GM19395 (cell line): ENCODE measurements around the gene KLHL42.
"Not testable (repeated sequence)": the region's sequence is repeated elsewhere in the genome, so short reads cannot be mapped to it uniquely, and the experiment has no call there.

Experiments used
- ATAC-seq: cut with Tn5 transposase; IDR thresholded peaks from one replicate; pipeline ENCODE4 v1.9.1; 2021; ENCODE audit warnings: mild to moderate bottlenecking, moderate library complexity; ENCODE audit not compliant: unreplicated experiment

KLHL42 gene

DNA sequence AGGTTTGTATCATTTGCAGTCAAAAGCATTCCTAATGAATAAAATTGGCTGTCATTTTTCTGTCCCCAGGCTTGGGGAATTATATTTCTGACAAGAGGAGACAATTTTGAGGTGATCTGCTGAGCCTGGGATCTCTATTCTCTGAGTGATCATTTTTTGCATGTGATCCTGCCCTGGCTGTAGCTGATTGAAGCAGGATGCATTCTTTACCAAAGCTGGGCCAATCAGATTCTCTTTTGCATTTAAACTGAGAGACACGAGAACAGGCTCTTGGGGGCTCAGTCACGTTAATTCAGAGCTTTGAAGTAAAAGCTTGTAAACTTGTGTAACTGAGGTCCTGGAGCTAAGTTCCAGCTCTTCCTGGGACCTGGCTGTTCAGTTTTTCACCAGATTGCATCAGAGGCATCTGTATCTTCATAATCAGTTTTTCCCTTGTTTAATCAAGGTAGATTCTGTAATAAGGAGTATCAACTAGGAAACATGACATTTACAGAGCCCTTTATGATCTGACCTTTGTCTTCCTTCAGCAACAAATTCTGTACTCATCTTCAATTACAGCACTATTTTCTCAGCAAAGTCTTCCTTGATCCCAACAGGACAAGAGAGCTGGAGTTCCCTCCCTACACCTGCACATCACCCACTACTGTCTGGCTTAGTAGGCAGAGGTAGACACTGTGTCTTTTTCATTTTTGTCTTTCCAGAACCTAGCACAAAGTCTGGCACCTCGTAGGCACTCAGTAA lies 35.0 kb downstream of the KLHL42 start:
- ATAC-seq = no peak

DNA sequence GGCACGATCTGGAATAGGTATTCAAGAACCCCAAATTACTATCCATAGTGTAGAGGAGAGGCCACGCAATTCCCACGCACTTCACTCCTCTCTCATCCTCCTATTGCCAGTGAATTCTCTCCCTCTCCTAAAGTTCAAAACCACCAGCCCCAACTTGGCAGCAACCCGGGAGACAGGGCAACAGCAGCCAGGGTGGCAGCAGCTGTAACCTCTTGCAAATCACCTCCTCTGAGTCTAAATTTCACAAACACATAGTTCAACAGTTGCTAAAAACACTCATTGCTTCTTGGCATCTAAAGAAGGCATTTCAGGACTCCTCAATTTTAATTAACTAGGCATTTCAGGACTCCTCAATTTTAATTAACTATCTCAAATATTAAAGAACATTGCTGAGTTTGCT lies 37.7 kb downstream of the KLHL42 start:
- ATAC-seq = no peak

DNA sequence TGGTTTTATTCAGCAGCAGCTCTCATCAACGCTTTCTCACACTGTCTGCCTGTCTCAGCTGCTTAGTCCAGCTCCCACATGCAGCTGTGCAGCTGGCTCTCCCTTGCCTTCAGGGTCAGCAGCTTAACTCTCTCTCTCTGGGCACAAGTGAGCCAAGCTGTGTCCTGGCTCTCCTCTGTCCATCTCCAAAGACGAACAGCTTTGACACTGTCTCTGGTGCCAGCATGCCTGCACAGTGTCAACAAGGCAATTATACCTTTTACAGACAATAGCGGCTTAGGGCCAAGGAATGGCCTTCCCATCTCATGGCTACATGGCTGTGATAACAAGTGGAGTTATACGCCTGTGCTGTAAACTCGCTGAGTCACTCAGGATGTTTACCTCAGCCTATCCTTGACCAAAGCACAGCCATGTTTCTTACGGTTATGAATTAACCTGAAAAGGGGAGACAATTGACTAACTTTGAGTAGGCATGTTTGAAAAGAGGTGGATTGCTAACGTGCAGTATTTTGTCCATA lies 38.4 kb downstream of the KLHL42 start:
- ATAC-seq = no peak

DNA sequence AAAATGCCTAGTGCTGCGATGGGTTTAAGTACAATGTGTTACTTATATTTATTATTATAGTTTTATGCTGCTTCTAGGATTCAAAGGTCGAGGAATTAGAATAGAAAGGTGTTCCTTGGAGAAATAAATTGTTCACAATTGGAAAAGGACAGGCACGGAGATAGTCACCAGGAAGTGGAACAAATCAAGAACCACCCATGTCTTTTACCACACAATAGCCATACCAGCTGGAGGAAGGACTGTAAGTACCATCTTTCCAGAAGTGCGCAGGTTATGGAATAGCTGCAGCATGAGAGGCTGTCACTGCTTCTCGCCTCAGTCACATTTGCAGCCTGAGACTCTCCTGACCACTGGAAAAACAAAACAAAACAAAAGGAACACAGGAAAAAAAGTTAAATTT lies 40.5 kb downstream of the KLHL42 start:
- no peak for ATAC-seq

DNA sequence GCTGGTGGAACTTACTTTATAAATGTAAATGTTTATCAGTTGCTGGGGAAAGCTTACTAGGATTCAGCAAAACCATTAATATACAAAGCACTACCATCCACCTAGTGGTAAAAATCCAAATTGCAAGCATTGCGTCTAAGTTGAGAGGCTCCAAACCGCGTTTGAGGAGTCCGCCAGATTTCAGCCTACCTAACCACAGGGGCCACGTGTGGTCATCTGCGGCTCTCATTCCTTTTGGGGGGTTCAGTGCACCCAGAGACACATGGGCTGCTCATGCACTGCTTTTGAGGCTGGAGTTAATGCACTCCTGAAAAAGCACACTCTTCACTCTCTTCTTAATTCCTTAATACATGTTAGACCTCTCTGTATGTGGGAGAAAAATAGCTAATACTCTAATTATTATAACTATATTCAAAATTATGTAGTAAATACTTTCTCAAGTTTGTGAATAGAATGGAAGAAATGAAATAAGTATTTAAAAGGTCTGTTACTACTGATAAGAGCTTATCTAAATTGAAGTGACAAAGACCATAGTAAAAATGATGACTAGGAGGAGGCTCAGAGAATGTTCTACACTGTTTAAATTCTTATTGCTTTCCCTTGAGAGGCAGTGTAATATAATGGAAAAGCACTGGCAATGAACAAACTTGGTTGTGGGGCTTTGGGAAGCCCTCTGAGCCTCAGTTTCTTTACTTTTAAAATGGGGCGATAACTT lies 41.4 kb downstream of the KLHL42 start:
- no peak for ATAC-seq

DNA sequence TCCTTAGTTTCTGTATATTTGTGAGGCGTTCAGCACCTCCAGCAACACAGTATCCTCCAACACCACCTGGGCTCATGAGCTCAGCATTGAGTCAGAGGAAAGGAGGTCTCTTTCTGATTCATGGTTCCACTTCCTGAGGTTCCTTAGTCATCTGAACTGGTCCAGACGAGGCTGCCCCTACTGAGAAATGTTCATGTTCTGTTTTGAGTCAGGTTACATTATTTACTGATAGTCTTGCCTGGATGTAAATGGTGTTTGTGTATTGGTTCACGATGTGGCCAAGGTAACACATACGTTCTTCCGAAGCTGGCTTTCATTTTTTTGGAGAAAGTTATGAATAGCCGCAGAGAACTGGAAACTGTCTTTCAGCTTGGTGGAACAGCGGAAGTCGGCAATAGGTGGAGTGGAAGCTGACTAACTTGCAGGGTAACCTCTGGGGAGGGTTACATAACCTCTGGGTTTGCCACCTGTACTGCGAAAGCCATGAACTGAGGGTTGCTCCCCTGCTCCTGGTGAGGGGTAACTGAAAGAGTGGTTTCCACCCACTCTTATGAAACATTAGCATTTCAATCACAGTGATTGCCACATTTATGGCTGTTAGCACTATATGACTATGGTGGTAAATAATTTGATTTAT lies 42.2 kb downstream of the KLHL42 start:
- peak; percentile 78 for ATAC-seq

DNA sequence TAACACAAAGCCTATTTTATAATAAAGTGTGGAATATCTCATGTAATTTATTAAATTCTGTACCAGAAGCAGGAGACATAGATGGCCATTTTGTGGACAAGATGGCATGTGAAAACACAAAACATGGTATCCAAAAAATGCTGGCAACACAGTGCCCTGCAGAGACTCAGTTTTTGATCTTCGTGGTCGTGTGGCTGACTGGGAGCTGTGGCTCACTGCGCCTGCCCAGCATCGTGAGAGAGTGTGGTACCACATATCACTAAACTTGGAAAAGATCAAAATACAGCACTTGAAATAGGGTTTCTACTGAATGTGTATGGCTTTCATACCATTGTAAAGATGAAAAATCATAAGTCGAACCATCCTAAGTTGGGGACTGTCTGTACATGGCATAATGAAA lies 43.0 kb downstream of the KLHL42 start:
- no peak for ATAC-seq

DNA sequence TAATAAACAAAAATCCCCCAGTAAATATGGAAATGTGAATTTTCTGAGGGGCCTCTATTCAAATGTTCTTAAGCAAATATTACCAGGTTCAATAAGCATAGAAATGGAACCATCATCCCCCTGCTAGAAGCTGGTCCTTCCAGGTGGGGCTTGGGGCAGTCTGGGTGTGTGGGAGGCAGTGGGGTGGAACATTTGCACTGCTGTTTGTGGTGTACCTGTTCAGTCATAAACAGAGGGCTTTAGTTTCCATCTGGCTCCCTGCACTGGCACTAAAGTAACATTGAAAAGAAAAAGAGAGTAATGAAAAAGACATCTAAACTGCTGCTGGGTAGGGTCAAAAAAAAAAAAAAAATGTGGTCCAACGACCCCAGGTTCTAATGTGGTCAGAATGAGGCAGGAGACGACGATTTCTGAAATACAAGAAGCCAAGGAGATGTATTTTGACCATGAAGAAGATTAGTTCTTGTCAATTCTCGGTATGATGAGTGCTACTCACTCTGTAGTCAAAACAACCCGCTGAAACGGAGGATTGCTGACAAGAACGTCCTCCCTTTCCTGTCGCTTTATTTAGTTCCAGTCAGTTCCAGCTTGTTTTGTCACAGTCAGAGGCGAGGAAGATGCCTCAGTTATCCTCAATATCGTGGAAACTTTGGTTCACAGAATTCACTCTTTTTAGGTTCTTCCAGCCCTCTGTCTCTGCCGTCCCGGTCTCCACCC lies 44.3 kb downstream of the KLHL42 start:
- ATAC-seq = peak; percentile 72

DNA sequence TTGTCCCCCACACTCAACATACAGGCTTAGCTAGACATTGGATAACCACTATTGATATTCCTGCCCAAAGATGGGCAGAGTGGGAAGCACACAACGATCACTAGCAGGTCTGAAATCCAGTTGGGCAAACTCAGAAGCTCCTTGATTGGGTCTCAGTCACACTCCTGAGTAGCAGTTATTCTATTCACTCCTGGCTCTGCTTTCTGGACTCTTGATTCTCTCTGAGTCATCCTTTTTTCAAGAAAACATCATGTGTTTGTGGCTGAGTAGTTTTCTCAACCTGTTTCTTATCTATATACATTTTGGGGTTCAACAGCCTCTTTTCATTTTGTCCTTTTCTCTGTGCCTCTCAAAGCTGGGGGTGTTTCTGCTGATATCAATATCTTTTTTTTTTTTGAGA lies 46.0 kb downstream of the KLHL42 start:
- no peak for ATAC-seq

DNA sequence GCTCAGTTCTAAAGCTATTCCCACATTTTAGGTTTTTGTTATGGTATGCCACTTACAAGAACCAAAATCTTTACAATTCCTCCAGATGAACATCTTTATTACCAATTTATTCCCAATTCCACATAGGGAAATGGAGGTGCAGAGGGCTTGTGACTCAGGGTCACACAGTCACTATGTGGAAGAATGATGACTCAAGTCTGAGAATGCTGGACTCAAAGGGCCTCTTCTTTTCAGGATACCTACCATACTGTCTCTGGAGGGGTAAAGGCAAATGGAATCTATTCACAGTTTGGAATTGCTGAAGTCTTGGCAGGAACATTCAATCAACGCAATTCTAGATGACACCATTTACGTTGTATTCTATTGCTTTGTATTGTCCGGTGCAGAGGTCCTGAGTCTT lies 48.2 kb downstream of the KLHL42 start:
- no peak for ATAC-seq

DNA sequence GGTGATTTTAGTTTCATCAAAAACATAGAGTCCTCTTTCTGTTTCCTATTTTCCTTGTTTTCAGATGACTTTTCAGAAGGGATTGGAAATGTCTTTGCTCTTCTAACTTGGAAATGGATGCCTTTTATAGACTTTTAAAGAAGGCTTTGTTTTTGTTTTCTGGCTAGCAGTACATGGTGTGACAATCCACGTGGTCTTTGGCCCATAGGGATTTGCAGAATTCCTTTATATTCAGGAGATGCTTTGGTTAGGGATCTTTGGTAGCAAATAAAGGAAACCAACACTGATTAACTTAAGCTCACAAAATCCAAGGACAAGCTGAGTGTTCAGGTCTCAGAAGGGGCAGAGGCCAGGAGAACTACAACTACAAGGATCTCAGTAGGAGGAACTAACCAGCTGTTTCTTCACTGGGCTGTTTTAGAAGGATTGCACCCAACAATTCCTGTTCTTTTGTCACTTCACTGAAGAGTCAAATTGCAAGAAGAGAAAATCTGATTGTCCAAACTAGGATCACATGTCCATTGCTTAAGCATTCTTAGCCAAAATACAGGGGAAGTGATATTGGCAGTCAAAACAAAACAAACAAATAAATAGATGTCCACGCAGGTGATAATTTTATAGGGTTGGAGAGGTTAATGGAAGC lies 58.6 kb downstream of the KLHL42 start:
- no peak for ATAC-seq

DNA sequence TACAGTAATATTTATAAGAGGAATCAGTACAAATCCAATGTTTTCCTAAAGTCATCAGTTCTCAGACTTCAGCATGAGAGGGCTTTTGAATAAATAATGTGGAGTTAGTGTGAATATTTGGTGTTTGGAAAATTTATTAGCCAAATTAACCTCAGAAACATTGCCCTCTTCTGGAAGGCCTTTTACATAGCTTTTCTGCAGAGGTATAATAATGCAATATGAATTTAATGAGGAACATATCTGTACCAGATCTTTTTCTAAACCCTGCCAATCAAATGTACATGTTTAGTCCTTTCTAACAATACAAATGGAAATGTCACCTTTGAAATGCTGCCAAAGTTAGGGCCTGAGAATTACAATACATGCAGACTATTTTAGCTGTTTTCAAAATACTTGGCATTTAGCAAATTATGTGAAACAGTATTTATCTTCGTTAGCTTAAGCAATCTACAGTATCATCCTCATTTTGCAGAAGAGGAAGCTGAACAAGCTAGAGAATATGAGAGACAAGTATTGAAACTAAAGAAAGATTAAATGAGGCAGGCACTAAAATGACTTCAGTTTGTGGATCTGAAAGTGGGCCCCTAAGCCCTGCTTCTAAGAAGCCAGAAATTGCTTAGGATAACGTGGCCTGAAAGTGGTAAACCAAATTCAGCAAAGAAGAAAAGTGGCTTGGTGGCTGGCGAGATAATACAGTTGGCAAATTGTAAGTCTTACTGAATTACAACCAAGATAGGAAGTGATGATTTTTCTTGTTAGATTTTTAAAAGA lies 60.4 kb downstream of the KLHL42 start:
- ATAC-seq = peak; percentile 49

DNA sequence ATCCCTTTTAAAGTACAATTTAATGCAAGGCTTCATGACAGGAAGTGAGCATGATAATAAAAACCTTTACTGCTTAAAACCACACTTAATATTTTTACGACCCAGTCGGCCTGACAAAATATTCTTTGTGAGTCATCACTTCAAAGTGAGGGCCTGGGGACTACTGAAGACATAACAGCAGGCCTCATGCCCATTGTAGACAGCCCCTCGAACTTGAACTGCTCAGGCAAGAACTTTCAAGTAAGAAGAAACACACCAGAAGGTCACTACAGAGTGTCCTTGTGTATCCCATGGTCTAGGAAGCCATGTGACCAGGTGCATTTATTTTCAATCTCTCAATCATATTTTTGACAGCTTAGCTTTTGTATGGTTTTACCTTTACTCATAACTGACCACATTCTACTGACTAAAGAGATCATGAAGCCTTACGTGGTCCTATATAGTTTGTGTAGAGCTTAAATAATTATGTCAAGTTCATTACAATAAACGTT lies 61.4 kb downstream of the KLHL42 start:
- ATAC-seq = no peak

DNA sequence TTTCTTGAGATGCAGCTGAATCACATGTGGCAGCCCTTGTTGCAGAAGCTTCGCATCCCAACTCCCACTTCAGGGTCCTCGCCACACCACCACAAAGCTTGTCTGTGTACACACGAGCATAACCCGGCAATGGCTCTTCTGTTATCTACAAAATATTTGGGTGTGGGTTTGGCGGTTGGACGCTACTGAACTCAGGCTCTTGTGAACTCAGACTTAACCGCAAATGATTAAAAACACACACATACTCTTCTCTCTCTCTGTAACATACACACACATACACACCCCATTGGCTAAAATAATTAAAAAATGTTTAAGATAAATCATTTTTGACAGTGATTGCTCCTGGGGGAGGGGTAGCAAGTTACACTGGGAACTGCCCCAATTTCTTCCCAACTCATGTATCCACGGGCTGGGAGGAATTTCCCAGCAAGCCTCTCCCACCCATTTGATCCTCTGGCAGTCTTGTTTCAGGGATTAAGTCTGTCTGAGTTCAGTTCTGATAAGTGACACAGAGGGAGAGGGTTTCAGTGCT lies 63.7 kb downstream of the KLHL42 start:
- ATAC-seq = no peak

DNA sequence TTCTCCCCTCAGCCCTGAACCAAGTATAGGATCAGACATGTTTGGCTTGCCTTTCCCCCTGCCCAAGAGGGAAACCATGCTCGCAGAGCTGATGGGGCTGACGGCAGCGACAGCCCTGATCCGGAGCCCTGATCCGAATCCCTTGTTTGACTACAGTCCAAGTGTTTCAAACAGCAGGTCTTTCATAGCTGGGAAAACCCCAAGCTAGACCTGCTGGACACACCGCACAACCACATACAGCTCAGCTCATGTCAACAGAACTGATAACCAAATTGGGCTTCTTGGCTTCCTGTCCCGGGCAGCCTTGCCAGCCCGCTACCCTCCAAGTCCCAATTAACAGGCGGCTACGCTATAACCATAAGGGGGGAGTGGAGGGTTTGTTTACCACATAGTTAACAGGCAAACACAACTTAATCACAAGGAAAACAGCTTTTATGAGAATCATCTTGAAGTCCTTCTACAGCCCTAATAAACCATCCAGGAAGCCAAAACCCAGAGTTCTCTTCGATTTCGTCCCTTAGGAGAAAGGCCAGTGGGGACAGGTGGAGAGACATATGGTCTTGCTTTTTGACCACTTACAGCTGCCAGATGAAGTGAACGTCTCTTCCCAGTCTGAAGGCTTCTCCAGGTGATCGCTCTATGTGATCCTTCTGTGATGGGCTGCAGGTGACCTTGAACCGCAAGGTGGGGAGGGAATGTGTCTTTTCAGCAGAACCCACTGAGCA lies 64.5 kb downstream of the KLHL42 start:
- no peak for ATAC-seq

DNA sequence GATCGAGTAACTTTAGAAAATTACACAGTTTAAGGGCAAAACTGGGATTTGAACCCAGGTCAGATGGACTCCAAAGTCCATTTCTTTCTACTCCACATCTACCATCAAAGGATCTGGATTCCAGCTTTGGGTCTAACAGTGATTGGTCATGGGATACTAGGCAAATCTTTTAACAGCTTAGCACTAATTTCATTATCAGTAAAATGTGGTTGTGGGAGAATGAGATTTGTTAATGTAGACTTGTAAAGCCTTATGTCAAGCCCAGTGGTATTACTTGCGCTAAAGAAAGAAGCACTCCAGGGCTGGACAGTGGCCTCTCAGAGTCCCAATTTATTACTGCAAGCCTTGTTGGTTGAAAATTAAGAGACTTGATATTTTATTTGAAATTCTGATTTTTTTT lies 65.2 kb downstream of the KLHL42 start:
- no peak for ATAC-seq

DNA sequence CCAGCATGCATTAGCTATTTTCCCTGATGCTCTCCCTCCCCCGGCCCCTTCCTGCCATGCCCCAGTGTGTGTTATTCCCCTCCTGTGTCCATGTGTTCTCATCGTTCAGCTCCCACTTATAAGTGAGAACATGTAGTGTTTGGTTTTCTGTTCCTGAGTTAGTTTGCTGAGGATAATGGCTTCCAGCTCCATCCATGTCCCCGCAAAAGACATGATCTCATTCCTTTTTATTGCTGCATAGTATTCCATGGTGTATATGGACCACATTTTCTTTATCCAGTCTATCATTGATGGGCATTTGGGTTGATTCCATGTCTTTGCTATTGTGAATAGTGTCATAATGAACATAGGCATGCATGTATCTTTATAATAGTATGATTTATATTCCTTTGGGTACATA lies 65.7 kb downstream of the KLHL42 start:
- not testable (repeated sequence) for ATAC-seq

DNA sequence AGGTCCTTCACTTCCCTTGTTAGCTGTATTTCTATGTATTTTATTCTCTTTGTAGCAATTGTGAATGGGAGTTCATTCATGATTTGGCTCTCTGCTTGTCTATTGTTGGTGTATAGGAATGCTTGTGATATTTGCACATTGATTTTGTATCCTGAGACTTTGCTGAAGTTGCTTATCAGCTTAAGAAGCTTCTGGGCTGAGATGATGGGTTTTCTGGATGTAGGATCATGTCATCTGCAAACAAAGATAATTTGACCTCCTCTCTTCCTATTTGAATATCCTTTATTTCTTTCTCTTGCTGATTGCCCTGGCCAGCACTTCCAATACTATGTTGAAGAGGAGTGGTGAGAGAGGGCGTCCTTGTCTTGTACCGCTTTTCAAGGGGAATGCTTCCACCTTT lies 67.3 kb downstream of the KLHL42 start:
- ATAC-seq = not testable (repeated sequence)

DNA sequence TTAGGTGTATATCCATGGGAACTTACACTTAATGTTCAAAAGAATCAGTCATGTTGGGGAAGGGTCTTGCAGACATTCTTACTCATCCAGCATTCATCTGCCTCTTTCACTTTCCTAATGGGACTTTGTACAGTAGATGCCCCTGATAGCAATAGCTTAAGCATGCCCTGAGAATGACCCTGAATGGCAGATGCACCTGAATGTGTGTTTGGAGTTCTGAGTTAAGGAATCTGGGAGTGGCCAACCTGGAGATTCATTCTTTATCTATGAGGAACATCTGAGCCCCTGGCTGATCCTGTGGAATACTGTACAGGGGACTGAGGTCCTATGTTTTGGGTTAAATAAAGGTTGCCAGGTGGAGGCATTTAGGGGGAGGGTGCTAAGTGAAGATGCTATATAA lies 71.3 kb downstream of the KLHL42 start:
- no peak for ATAC-seq
